GM12878 (cell line): ENCODE results near the gene NFASC.

Experiments used
- BRCA1 ChIP-seq: IDR thresholded peaks from 2 replicates; pipeline ENCODE4 v1.6.1; 2011; ENCODE audit warnings: low read depth, low read length, improper control_type of control experiment
- CBX3 ChIP-seq: fragments of 200-600 bp; sonication (generic); IDR thresholded peaks from 2 replicates; pipeline ENCODE4 v1.6.1; 2016; ENCODE audit warnings: low read depth, borderline replicate concordance
- CREB1 ChIP-seq: IDR thresholded peaks from 2 replicates; pipeline ENCODE4 v1.6.1; 2012; ENCODE audit warnings: low read depth, mild to moderate bottlenecking, inconsistent platforms
- CTCF ChIP-seq, 3 experiments: IDR thresholded peaks in 2 of 3; conservative IDR thresholded peaks in 1 of 3; 2 replicates each; pipeline ENCODE4 v1.5.1; 2011; ENCODE audit warnings: low read depth in 3 of 3, low read length in 3 of 3, mild to moderate bottlenecking in 3 of 3, control low read depth in 2 of 3, moderate library complexity in 2 of 3, inconsistent platforms in 1 of 3, mixed read lengths in 1 of 3; ENCODE audit not compliant: control insufficient read depth in 2 of 3, insufficient read depth in 1 of 3; ENCODE audit errors: extremely low read depth in 1 of 3
- KDM1A ChIP-seq: fragments of 200-600 bp; sonication (generic); IDR thresholded peaks from 2 replicates; pipeline ENCODE4 v1.6.1; 2016; ENCODE audit warnings: borderline replicate concordance
- PAX5 ChIP-seq: IDR thresholded peaks from 2 replicates; pipeline ENCODE4 v1.6.1; 2011; ENCODE audit warnings: low read depth, low read length, borderline replicate concordance
- POLR2AphosphoS2 ChIP-seq: IDR thresholded peaks from 2 replicates; pipeline ENCODE4 v1.6.1; 2011; ENCODE audit warnings: low read depth, mild to moderate bottlenecking, low read length, improper control_type of control experiment, moderate library complexity
- TF ChIP-seq, protein P1 (sequence below): IDR thresholded peaks from 2 replicates; pipeline ENCODE4 v1.6.1; 2012; ENCODE audit warnings: low read length, inconsistent platforms

DNA sequence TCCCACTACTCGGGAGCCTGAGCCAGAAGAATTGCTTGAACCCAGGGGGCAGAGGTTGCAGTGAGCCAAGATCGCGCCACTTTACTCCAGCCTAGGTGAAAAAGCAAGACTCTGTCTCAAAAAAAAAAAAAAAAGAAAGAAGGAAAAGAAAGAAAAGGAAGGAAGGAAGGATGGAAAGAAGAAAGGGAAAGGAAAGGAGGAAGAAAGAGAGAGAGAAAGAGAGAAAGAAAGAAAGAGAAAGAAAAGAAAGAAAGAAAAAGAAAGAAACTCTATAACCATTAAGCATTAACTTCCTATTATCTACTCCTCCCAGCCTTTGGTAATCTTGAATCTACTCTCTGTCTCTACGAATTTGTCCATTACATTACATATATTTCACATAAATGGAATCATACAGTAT is 6.9 kb upstream of the NFASC start:
- TF ChIP-seq PAX5 (no peak), CTCF (IDR thresholded peaks at IDR 0.05 in 2 of 3, conservative IDR thresholded peaks at IDR 0.05 in 1 of 3; ENCODE audit: control insufficient read depth in 2 of 3, extremely low read depth in 1 of 3, insufficient read depth in 1 of 3, low read depth in 3 of 3, low read length in 3 of 3) (no peak), CBX3 (no peak), CREB1 (no peak), KDM1A (no peak), BRCA1 (no peak), POLR2AphosphoS2 (no peak)
- TF ChIP-seq, protein P1, sequence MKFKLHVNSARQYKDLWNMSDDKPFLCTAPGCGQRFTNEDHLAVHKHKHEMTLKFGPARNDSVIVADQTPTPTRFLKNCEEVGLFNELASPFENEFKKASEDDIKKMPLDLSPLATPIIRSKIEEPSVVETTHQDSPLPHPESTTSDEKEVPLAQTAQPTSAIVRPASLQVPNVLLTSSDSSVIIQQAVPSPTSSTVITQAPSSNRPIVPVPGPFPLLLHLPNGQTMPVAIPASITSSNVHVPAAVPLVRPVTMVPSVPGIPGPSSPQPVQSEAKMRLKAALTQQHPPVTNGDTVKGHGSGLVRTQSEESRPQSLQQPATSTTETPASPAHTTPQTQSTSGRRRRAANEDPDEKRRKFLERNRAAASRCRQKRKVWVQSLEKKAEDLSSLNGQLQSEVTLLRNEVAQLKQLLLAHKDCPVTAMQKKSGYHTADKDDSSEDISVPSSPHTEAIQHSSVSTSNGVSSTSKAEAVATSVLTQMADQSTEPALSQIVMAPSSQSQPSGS = no peak
